GM12864 (cell line): Measurements from ENCODE around the gene LRFN4.

Source experiments
- DNase-seq: peaks from one replicate; pipeline ENCODE4 v3.0.0-alpha.2; 2011; ENCODE audit warnings: low read depth
- H3K4me3 ChIP-seq: 2 replicates; pipeline ENCODE4 v1.5.1; 2011; ENCODE audit warnings: mild to moderate bottlenecking, low read depth, low read length, control low read depth
- TF ChIP-seq, protein P1 (sequence below): IDR thresholded peaks from 2 replicates; pipeline ENCODE4 v1.5.1; 2011; ENCODE audit warnings: low read depth, mild to moderate bottlenecking, moderate library complexity, low read length, control low read depth, inconsistent platforms; ENCODE audit errors: missing control alignments

Gene LRFN4

DNA sequence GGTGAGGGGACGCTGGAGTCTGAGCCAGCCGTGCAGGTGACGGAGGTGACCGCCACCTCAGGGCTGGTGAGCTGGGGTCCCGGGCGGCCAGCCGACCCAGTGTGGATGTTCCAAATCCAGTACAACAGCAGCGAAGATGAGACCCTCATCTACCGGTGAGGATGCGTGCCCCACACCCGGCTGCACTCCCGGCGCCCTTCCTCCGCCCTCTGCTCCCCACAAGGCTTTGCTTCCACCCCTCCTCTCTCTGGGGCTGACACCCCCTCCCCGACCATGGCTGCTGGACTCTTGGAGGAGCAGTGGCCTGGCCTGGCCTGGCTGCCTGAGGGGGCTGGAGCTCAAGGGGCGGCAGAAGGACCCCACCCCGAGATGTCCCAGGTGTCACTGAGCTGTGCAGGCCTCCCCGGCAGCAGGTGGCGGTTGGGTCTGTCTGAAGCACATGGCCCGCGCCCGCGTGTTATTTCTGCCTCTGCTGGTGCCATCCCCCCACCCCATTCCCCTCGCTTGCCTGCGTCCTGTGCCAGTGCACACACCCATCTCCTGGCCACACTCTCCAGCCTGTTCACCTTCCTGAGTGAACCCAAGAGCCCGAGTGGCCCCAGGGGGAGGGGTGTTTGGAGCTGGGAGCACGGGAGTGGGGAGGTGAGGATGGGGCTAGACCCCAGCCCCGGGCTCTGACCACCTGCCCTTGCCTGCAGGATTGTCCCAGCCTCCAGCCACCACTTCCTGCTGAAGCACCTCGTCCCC, 2.2 kb downstream of the LRFN4 start:
- TF ChIP-seq, protein P1, sequence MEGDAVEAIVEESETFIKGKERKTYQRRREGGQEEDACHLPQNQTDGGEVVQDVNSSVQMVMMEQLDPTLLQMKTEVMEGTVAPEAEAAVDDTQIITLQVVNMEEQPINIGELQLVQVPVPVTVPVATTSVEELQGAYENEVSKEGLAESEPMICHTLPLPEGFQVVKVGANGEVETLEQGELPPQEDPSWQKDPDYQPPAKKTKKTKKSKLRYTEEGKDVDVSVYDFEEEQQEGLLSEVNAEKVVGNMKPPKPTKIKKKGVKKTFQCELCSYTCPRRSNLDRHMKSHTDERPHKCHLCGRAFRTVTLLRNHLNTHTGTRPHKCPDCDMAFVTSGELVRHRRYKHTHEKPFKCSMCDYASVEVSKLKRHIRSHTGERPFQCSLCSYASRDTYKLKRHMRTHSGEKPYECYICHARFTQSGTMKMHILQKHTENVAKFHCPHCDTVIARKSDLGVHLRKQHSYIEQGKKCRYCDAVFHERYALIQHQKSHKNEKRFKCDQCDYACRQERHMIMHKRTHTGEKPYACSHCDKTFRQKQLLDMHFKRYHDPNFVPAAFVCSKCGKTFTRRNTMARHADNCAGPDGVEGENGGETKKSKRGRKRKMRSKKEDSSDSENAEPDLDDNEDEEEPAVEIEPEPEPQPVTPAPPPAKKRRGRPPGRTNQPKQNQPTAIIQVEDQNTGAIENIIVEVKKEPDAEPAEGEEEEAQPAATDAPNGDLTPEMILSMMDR = no peak
- no peak overlapping the region for H3K4me3 ChIP-seq
- no peak for DNase-seq

DNA sequence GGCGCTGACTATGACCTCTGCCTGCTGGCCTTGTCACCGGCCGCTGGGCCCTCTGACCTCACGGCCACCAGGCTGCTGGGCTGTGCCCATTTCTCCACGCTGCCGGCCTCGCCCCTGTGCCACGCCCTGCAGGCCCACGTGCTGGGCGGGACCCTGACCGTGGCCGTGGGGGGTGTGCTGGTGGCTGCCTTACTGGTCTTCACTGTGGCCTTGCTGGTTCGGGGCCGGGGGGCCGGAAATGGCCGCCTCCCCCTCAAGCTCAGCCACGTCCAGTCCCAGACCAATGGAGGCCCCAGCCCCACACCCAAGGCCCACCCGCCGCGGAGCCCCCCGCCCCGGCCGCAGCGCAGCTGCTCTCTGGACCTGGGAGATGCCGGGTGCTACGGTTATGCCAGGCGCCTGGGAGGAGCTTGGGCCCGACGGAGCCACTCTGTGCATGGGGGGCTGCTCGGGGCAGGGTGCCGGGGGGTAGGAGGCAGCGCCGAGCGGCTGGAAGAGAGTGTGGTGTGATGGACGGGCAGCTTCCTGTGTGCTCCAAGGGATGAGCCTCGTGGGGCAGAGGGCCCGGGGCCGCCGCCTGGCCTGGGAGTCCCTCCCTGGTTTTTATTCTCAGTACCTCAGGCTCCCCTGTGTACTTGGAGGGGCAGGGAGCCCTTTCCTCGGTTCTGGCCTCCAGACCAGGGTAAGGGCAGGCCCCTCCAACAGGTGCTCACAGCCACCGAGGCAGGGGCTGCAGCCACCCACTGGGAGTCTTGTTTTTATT, 3.0 kb downstream of the LRFN4 start:
- H3K4me3 ChIP-seq = no peak overlapping the region
- TF ChIP-seq, protein P1 = no peak
- no peak for DNase-seq

DNA sequence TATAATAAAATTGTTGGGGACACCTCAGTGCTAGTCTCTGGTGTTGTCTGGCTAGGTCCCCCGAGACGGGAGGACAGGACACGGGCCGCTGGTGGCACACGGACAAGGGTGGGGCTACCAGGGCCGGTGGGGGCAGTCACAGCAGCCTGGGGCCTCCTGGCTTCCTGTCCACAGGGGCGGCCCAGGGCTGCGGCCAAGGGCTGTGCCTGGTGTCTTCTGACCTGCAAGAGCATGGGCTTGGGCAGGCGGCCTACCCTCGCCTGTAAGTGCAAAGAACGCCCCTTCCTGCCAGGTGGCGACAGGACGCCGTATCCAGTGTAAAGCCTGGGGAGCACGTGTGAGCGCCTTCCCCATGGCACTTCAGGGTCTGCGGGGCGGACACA, 3.6 kb downstream of the LRFN4 start:
- H3K4me3 ChIP-seq = no peak overlapping the region
- no peak for DNase-seq

DNA sequence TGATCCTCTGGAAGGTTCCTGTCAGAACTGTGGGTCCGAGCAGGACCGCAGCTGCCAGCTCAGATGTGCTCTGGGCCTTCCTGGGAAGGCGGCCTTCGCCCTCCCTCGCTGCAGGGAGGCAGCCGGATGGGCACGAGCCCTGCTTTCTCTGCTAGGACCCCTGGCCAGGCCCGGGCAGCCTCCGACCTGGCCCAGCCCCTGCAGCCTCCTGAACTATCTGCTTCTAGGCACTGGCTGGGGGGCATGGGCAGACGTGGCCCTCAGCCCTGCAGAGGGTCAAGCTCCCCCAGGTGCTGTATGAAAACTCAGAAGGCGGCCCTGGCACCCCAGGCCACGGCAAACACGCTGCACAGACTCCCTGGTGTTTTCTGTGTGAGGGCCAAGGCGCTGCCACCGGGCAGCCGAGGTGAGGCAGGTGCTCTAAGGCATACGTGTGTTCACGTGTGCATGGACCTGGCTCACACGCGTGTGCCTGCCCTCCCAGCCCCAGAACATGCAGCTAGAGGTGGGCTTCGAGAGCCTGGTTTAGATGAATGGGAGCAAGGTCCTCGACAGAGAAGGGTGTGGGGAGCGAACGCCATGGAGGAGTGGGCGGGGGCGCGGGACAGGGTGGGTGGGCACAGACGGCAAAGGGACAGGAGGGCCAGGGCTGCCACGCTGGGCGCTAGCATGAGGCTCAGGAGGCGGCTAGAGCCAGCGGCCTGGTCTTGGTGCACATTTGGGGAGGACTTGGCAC, 4.3 kb downstream of the LRFN4 start:
- TF ChIP-seq, protein P1 = no peak
- no peak for DNase-seq
- no peak overlapping the region for H3K4me3 ChIP-seq

More for the DNA sequence above, 3.6 kb downstream of the LRFN4 start:
- TF ChIP-seq, protein P1 = no peak

DNA sequence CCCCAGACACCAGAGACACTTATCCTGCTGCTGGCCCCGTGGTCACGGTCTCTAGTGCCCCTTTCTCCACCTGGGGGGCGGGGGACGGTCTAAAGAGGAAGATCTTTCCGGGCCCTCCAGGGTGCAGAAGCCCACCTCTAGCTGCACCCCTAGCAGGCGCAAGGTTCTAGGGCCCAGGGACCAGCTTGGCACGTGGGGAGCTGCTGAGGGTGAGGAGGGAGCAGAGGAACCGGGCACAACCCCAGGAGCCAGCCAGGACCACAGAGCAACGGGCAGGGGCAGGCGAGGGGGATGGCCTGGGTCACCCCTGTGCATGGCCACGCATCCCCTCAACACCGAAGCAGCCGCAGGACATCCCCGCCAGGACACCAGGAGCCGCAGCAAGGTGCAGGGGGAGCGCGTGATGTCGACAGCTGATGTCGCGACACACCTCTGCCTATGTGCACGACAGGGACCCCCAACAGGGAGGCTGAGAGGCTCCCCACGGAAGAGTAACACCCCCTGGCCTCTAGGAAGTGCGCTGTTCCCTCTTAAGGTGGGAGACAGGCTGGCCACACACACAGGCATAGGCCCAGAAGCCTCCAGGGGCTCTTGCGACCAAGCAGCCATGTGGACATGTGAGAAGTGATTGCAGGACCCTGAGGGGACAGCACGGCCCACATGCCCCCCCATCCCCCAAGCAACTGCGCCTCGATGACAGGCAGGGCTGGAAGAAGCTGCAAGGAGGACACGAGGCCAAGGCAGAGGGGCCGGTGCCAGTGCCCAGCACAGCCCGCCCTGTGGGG, 5.1 kb downstream of the LRFN4 start:
- H3K4me3 ChIP-seq = no peak overlapping the region
- DNase-seq = no peak
- TF ChIP-seq, protein P1 = no peak

DNA sequence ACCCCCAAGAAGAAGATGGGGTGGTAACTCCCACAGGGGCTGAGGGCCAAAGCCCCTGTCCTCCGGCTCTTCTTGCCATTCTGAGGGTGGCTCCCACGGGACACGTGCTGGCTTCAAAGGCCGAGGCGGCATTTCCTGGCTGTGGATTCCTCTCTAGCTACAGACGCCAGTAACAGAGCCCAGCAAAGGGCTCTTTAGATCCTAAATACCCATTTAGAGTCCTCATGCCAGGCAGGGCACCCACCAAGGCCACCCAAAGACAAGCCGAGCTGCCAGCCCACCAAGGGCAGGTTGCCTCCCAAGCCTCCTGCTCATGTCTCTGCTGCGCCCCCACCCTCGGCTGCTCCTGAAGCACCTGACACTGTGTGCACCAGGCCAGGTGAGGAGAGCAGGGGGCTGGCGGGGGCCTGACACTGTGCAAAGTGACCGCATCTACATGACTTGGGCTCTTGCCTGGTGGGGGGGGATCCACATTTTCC, 5.7 kb downstream of the LRFN4 start:
- no peak for DNase-seq
- no peak overlapping the region for H3K4me3 ChIP-seq
- TF ChIP-seq, protein P1 = no peak
